ENCODE measurements around the gene SAMD4A.
A peak's percentile ranks its signal among the peaks of the same experiment; 100 is the strongest.

The SAMD4A gene

DNA sequence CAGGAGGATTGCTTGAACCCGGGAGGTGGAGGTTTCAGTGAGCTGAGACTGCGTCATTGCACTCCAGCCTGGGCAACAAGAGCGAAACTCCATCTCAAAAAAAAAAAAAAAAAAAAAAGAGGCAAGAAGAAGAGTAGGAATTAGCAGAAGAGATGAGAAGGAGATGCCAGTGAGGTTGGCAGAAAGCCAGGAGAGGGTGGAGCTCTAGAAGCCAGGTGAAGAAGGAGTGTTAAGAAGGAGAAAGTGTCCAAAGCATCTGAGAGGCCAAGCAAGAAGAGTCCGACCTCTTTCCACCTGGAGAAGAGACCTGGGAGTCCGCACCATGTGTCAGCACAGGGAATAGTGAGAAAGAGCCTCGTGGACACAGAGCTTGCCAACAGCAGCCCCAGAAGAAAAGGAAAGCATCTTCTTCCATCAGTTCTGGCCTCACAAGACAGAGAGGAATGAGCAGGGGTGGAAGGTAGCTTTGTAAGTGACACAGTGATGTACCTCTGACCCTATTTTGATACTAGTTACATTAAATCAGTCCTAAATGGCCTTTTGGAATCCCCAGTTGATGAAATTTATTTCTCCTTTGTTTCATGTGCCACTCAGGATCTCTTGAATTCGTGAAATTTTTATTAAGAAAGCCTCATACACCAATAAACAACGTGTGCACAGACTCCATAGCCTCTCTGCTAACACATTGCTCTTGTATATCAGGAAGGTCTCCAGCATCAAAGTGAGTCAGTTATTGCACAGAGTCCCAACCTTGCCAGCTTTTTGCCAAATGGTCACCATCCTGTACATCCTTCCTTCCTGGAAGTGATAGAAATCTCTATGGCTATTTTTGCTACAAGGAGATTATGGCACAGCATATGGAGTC is 70.6 kb downstream of the SAMD4A start:
- DNase-seq, result no peak

DNA sequence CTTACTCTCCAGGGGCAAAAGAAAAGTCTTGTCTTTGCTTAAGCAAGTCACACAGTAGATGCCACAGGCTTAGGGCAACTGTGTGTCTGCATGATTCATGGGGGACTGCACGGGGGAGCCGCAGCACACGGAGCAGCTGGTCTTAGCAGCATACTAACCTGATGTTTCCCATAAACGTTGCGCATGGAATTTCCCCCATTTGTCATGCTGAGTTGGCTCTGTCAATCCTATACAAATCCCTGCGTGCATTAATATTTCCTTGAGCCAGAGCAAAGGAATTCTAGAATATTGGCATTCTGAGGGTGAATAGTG is 71.2 kb downstream of the SAMD4A start:
- peak; percentile 53 for DNase-seq

DNA sequence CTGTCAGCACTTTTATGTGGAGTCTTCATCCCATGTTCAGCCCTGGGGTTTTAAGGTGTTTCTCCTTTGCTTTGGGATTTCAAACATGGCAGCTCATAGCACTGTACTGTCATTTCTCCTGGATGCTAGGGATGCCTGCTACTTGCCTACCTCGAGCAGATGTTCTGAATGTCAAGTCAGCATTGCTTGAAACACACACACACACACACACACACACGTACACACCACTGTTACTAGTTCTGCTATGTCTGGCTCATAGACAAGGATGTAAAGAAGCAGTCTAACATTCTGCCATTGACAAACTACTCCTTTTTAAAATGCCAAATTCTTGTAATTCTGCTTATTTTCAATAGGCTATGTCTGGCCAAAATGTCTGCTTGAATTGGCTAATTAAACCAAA is 72.7 kb downstream of the SAMD4A start:
- DNase-seq, result no peak

DNA sequence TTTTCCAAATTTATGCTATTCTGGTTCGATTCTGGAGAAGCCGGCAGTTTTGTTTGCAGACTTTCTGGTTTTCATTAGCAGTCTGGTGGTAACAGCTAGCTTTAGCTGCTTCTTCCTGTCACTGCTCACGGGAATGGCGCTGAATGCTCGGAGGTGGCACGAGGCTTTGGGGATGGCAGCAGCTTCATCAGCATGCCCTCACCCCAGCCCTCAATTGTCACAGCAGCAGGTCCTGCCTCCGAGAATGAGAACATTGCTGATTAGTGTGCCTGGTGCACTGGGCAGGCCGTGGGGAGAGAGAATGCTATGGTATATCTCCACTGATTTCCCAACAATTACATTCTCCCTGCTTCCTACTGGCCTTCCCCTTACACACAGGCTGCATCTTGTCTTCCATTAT is 73.6 kb downstream of the SAMD4A start:
- DNase-seq, result no peak

DNA sequence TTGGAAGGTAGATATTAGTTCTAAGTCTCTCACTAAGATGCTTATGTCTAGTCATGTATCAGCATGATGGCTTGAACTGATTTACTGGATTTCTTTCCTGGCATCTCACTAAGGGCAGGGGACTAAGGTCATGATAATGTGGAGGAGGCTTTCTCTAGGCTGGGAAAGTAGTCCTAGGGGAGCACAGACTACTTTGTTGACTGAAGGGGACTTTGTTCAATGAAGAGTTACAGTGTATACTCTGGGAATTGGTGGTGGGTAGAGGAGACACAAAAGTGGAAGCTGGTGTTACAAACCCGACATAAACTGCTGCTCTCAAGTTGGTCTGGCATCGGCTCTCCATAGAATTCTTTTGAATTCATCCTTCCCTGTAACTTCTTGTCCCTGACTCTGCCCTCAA is 75.2 kb downstream of the SAMD4A start:
- no peak for DNase-seq

DNA sequence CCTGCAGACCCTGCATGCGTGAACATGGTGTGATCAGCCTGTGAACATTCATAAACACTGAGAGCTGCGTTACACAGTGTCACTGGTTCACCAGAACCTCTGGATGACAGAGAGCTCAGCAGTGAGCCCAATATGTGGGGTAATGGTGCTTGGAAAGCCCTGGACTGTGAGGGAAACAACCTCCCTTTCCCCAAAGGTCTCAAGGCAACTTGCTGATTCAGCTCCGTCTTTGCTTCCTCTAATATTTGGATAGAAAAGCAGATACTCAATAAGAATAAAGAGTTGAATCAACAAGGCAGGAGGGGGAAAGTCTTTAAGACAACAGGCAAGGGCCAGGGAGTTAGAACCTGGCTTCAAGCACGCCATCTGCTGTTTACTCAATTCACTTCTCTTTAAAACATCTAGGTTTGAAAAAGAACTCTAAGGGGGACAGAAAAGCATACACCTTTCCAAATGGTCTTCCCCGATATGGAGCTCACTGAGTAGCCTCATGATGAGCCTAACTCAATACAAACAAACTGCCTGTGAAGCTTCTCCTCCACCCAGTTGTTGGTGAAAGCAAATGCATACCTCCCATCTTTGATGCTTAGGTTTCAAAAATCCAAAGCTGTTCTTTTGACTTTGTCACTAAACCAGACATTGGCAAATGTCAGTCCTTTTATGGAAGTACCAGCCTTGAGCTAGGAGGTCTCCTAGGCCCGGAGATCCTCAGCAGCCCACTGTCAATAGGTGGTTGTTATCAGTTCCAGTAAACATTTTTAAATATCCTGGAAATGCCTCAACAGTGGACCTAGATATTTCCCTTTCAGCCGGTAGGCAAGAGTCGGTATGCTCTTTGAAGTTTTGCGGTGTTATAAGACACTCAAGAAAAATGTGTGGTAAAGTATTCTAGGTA is 76.1 kb downstream of the SAMD4A start:
- no peak for DNase-seq

DNA sequence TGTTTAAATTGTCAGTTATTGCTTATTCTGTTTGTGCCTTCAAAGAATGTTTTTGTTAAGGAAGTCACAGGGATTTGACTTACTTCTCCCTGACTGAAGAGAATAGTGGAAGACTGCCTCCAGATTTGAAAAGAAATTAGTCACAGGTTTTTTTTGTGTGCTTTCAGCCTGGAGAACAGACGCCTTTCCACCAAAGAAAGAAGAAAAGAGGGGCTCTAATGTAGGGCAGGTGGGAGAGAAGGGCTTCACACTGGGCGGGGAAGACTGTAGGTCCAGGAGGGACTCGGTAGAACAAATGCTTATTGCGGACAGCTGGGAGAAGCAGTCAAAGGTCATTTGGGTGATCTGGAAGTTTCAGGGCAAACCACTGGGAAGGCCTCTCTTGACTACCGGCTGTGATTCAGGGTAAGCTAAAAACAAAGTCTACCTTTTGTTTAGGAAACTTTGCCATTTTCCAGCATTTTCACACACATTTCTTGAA is 76.8 kb downstream of the SAMD4A start:
- DNase-seq, result no peak

DNA sequence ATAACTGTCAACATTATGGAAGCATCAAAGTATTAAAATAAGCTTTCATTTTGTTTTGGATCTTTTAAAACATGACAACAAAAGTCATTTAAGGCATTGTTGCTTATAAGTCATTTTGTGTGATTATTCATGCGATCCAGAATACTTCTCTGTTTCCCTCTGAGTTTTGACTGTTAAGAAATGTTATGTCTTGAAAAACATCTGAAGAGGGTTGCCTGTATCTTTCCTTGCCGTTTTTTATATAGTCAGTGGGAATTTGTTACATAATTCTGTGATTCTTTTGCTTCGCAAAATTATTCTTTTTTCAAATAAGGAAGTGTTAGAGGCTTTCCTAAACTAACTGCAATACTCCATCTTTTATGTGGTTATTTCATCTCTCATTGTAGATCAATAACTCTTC is 78.7 kb downstream of the SAMD4A start:
- peak; percentile 38 for DNase-seq

DNA sequence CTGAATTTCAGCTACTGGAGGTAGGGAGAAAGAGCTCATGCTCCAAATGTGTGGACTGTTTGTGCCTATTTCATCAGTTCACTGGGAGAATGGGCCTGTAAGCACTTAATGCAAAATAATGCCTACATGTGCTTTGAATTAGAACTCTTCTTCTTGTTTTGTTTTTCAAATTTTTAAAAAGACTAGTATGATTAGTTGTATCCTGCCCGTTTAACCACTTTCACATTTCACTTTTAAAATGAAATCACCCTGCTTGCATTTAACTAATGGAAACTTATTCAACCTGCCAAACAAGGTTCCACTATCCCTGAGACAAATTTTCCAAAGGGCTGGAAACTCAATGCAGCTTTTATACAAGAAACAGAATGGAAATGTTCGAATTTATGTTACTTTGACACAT is 79.7 kb downstream of the SAMD4A start:
- DNase-seq, result no peak

DNA sequence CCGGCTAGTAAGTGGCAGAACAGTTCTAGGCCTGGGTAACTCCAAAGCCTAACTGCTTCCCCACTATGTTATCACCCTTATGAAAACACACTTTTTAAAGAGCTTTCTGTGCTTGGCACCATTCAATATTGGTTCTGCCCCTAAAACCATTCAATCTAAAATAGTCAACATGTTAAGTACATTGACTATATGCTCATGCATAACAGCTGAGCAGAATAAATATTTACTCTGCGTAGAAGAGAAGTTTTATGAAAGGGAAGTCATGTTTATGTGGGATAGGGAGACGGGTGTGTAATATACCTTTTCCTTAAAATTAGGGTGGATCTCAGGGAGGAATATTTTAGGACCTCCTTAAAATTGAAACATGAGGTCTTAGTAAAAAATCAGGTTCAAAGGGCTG is 80.5 kb downstream of the SAMD4A start:
- DNase-seq, result no peak

DNA sequence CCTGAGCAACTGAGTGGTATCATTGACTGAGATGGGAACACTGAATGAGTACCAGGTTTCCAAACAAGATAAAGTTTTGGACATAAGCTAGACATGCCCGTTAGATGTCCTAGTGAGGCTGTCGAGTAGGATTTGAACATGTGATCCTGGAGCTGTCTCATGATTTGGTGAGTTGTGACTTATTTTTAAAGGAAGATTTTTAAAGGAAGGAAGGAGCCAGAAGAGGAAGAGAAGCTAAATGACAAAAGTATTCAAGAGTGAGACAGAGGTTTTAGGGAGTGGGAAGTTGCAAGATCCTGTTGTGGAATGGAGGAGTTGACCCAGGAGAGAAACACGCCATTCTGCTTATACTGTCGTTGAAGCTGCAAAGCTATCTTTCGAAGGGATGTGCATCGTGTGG is 82.1 kb downstream of the SAMD4A start:
- DNase-seq, result peak; percentile 49

DNA sequence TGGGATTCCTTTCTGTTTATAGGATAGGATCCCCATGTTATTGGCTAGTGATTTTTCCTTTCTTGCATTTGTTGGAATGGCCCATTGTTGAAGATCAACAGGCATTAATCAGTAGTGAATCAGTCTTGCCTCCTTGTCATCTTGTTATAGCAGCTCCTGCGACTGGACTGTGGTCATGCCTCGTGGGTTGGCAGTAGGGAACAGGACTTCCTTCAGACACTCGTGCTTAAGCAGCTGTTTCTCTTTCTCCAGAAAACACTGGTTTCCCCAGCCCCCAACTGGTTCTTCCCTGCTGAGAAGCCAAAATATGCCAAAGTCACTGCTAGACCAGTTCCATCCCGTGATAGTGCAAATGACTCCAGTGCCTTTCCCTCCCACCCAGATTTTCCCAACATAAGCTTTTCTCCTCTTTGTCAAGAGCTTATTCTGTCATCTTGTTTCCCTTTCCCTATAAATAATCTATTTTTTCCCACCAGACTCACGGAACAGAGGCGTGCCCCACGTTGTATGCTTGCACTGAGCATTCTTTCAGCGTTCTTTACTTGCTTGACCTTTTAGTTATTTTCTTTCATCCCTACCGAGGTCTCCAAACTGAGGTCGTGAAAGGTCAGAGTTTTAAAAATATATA is 83.5 kb downstream of the SAMD4A start:
- DNase-seq, result peak; percentile 94

DNA sequence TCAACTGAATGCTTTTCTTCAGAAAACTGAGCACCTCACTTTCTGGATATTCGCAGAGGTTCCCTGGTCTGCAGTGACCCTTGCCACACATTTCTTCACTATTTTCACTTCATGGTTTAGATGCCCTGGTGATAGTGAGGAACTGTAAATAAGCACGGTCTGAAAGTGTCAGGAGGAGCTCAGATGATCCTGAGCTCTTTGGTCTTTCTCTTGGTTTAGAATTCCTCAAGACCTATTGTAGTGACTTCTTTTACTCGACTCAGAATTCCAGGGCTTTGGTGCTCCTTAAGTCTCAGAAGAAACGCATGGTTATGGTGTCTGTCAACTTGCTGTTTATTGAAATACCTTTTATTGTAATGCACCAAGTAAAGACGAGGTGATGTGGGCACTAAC is 84.0 kb downstream of the SAMD4A start:
- DNase-seq, result peak; percentile 62

DNA sequence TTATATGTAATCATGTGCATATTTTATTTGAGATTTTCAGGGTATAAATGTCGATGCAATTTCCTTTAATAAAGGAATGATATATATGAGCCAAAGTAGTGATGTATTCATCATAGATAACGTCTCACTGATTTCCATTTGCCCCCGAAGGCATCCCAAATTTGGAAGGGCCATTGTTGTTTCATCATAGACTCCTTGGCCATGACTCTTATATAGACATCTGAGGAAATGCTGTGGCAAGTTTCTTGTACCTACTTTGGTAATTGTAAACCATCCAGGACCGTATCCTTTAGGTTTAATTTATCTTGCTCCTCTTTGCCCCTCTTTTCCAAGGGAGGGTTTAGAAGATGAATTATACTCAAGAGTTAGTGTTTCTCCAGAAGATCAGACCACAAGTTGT is 84.7 kb downstream of the SAMD4A start:
- no peak for DNase-seq

DNA sequence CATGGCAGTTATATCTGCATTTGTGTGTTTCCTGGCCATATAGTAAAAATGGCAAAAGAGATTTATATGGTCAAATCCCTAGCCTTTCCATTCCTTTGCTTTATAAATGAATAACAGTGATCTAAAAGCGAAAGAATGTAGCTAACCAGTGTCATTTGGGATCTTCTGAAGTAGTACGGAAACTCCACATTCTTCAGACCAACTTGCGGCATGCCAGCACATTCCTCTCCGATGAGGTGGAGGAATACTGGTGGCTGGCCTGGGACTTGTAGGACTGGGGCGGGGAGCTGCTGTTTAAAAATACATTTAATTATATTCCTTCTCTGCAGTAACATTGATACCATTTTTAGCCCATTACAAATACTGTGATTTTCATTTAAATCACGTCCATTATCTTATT is 85.3 kb downstream of the SAMD4A start:
- DNase-seq, result no peak

DNA sequence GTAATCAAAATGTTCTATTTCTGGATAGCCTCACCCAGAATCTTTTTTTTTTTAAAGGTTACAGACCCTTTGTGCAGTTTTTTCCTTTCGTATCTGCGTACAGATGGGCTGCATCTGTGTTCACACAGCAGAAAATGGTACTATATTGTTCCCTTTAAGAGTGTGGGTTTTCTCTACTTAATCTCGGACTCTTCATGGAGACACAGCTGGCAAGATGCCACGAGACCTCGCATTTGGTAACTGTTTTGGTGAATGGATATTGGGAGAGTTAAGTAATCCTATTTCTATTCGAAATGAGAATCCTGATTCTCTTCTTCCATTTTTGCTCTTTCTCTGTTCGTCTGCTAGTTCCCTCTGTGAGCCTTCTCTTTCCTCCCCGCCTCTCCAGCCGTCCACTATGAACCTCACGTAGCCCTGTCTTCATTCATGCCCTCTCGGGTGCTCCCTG is 85.7 kb downstream of the SAMD4A start:
- no peak for DNase-seq

DNA sequence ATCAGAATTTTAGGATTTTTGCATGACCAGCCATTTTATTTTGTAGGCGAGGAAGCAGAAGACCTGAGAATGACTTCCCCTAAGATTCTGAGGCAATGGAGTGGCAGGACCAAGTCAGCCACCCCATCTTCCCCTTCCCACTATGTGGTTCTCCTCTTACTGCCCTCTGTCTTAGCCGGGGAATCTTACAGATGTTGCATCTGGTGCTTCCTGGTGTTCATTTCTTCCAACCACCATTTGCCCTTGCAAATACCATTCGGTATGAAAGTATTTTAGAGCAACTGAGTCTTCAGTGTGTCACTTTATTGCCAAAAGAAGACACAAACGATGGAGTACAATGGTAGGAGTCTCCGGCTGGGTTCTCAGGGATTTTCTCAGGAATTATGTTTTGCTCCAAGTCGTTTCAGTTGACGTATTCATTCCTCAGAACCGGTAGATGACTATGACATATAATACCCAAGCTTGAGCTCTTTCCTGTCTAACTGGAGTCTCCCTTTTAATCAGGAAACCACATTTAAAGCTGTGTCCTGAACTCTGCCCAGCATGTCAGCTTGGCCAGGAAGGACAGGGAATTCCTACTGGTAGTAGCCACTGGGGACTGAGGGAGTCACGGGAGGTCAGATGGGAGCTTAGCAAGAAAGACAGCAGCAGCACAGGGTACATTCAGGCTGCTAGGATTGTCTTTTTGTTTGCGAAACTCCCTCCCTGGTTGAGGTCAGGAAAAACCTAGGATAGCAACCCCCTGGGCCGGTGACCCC is 87.0 kb downstream of the SAMD4A start:
- peak; percentile 67 for DNase-seq

DNA sequence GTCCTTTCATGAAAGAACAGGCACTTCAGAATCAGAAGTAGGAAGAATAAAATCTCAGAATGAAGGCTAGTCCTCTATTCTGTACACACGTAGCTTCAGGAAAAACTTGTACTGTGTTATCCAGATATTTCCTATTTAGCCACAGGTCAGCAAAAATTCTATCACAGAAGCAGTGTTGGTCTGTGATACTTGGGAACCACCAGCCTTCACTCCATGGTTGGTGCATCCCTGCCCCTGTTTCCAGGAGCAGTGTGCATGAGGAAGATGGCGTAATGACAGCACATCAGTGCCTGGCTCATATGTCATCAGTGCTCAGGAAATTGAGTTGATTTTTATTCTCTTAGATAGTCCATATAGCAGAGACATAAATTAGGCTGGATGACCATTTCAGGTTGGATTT is 87.7 kb downstream of the SAMD4A start:
- DNase-seq, result peak; percentile 51

DNA sequence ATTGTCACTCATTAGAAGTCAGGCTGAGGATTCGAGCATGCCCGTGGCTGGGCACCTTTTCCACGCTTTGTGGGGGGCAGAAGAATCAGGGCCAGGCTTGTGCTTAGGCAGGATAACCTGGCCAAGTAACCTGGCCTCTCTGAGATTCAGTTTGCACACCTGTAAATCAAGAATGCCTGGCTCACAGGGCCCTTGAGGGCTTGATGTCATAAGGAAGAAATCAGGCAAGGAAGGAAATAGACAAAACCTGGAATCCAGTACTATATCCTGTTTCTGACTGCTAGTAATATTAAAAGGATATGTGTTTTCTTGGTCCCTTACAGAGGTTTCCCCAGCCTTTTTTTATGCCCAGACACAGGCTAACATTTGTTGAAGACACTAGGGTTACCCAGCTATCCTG is 91.9 kb downstream of the SAMD4A start:
- no peak for DNase-seq

DNA sequence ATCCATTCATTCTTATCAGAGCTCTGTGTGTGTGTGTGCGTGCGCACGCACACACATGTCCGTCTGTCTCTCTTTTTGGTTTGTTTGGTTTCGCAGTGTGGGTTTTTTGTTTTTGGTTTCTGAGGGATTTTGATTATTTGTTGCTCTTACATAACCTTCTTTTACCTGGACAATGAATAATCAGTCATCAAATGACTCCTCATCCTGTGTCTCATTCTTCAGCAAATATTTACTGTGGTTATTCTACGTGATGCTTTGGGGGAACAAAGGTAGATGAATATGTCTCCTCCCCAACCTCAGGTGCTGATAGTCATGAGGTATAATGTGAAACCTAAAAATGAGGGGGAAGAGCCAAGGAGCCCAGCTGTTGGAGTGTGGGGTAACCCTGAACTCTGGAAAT is 92.4 kb downstream of the SAMD4A start:
- no peak for DNase-seq

DNA sequence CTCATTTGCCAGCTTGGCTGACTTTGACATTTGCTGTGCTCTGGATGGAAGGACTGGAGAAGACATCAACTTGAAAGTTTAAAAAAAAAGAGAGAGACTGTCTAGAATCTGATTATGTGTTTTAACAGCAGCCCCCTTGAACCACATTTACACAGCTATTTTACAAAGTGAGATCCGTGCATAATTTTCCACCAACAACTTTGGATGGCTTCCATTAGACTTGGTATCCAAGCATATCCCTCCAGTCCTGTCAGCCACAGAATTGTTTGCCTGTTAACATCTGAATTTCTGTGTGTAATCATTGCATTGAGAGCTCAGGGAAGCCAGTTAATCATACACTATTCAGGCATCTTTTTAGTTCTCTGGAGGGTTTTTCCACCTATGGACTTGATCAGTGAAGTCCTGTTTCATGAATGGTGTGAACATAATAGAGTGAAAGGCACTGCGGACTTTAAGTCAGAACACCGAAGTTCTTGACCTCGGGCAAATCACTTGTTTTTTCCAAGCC is 93.7 kb downstream of the SAMD4A start:
- DNase-seq, result no peak

DNA sequence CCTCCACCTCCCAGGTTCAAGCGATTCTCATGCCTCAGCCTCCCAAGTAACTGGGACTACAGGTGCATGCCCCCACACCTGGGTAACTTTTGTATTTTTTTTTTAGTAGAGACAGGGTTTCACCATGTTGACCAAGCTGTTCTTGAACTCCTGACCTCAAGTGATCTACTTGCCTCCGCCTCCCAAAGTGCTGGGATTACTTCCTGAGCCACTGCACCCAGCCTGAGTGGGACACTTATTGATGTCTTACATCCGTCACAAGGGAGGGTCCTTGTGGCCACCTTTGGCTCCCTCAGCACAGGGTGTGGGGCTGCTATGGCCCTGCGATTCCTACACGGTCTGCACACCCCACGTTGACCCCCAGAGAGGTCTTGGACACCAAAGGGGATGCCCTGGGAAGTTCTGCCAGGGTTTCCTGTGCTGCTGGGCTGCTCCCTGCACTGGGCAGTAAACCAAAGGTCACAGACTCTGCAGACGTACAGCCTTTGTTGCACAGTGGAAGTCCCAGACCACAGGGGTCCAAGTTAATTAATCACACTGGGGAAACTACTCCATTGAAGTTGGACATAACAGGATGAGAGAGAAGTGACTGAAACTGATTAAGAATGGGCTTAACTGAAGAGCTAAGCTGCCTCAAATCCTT is 95.7 kb downstream of the SAMD4A start:
- DNase-seq, result no peak

Data from suppressor macrophage treated with lipopolysaccharide for 4 hours (primary cell).